Natural killer cell (primary cell): Measurements from ENCODE around the gene ASB14. TPM values are rescaled to one million over a fixed set of nuclear protein-coding genes. Genes with fewer than 3 reads are reported as not detected.

ENCODE experiments used
- ATAC-seq, 3 donors: fragments of 150-1000 bp in 2 of 3; fragments of 200-7000 bp in 1 of 3; cut with Tn5 transposase; 1 replicate in 1 of 3; 2 replicates in 2 of 3; pipeline ENCODE4 v1.10.0; 2021; ENCODE audit warnings: mild to moderate bottlenecking in 2 of 3, moderate library complexity in 2 of 3
- DNase-seq, 2 donors: peaks; one replicate each; pipeline versions ENCODE4 v3.0.0 to v3.0.0-alpha.2; 2013 to 2021; ENCODE audit warnings: mixed read lengths in 1 of 2
- H3K27ac ChIP-seq: one replicate; pipeline ENCODE4 v1.5.1; 2013; ENCODE audit warnings: mild to moderate bottlenecking, low read length
- H3K27me3 ChIP-seq: one replicate; pipeline ENCODE4 v1.6.1; 2013; ENCODE audit warnings: low read length; ENCODE audit not compliant: control insufficient read depth, insufficient read depth
- H3K36me3 ChIP-seq: one replicate; pipeline ENCODE4 v1.6.1; 2013; ENCODE audit warnings: low read length; ENCODE audit not compliant: control insufficient read depth, insufficient read depth
- H3K4me1 ChIP-seq: one replicate; pipeline ENCODE4 v1.6.1; 2013; ENCODE audit warnings: low read length; ENCODE audit not compliant: control insufficient read depth, insufficient read depth
- H3K4me3 ChIP-seq: one replicate; pipeline ENCODE4 v1.5.1; 2013; ENCODE audit warnings: low read length
- H3K9me3 ChIP-seq: one replicate; pipeline ENCODE4 v1.6.1; 2013; ENCODE audit warnings: low read length; ENCODE audit not compliant: control insufficient read depth, insufficient read depth
- H3K27ac Mint-ChIP-seq, 2 donors: one replicate each; pipeline ENCODE4 v1.8.0; 2022; ENCODE audit warnings: mild to moderate bottlenecking in 2 of 2, mixed read lengths in 2 of 2, moderate library complexity in 1 of 2
- H3K27me3 Mint-ChIP-seq, 2 donors: one replicate each; pipeline ENCODE4 v1.8.0; 2022; ENCODE audit warnings: low read depth in 2 of 2, mixed read lengths in 2 of 2
- H3K36me3 Mint-ChIP-seq: one replicate; pipeline ENCODE4 v1.8.0; 2022; ENCODE audit warnings: mixed read lengths
- H3K4me1 Mint-ChIP-seq, 2 donors: one replicate each; pipeline ENCODE4 v1.8.0; 2022; ENCODE audit warnings: mixed read lengths in 2 of 2
- H3K4me3 Mint-ChIP-seq: one replicate; pipeline ENCODE4 v1.8.0; 2022; ENCODE audit warnings: mild to moderate bottlenecking, moderate library complexity, mixed read lengths
- H3K9me3 Mint-ChIP-seq, 2 donors: one replicate each; pipeline ENCODE4 v1.8.0; 2022; ENCODE audit warnings: mixed read lengths in 2 of 2
- CTCF ChIP-seq: fragments of 200-600 bp; IDR thresholded peaks from one replicate; pipeline ENCODE4 v1.8.0; 2022; ENCODE audit warnings: antibody characterized with exemption
- WGBS: methylation state at CpG from one replicate; pipeline ENCODE4 v1.1.7; 2013; ENCODE audit warnings: missing lambda C conversion rate; ENCODE audit not compliant: insufficient coverage; 5-methylcytosine and 5-hydroxymethylcytosine counted together
- intact Hi-C: fragments of 100-400 bp; cut with micrococcal nuclease; formaldehyde crosslinking; loops from one replicate; pipeline ENCODE4 v1.14.2; 2022
- total RNA-seq, 4 donors: library from RNA; stranded (reverse); fragments of 120-200 nt in 1 of 4; gene quantifications; one replicate each; pipeline versions ENCODE4 v1.2.3 to v1.2.4, GENCODE V29; 2013 to 2022

The ASB14 gene
- total RNA-seq, 3 donors from 2014 or later (not counting 1 experiment from before 2014, with no cell fraction given), result not detected

- no peak overlapping the region for H3K4me3 ChIP-seq
- intact Hi-C loops, result no loop called here
- H3K4me1 ChIP-seq, result peaks cover 10% of the 10 kb centered on the region
- Mint-ChIP-seq H3K4me3 (no peak overlapping the region), H3K27me3 (no peaks in the 10 kb centered on the region), H3K36me3 (peaks cover 8% of the 10 kb centered on the region), H3K27ac (no peak overlapping the region), H3K9me3 (no peaks in the 10 kb centered on the region), H3K4me1 (peaks cover 12 to 13% of the 10 kb centered on the region in 2 donors)
- DNase-seq, result no peak
- no peaks in the 10 kb centered on the region for H3K27me3 ChIP-seq
- WGBS, result no CpG with 5 or more reads among the region's 2 CpGs
- H3K9me3 ChIP-seq, result no peaks in the 10 kb centered on the region
- ATAC-seq, result no peak
- H3K27ac ChIP-seq, result no peak overlapping the region
- TF ChIP-seq CTCF, result no peak
- peaks cover 12% of the 10 kb centered on the region for H3K36me3 ChIP-seq
Measured at GRCh38 chr3:57233799-57234198, 58.7 kb downstream of the ASB14 start.

- H3K27me3 Mint-ChIP-seq, result no peaks in the 10 kb centered on the region
- H3K4me3 ChIP-seq, result no peak overlapping the region
- H3K27me3 ChIP-seq, result no peaks in the 10 kb centered on the region
- peaks cover 25% of the 10 kb centered on the region in 2 donors for H3K4me1 Mint-ChIP-seq
- H3K4me3 Mint-ChIP-seq, result no peak overlapping the region
- H3K36me3 Mint-ChIP-seq, result no peaks in the 10 kb centered on the region
- H3K9me3 Mint-ChIP-seq, result no peaks in the 10 kb centered on the region
- H3K4me1 ChIP-seq, result peaks cover 15% of the 10 kb centered on the region
- TF ChIP-seq CTCF, result no peak
- H3K27ac Mint-ChIP-seq, result peak overlapping the region in 1 of 2 donors; percentile 85
- intact Hi-C loops, result no loop called here
- H3K27ac ChIP-seq, result no peak overlapping the region
- DNase-seq (no peak), ATAC-seq (no peak)
- no peaks in the 10 kb centered on the region for H3K9me3 ChIP-seq
- H3K36me3 ChIP-seq, result no peaks in the 10 kb centered on the region
- 95% methylated on average over 2 of the region's 2 CpGs for WGBS
Measured at GRCh38 chr3:57230006-57230405, 62.5 kb downstream of the ASB14 start.

- Mint-ChIP-seq H3K27ac (peak overlapping the region; percentile 75 to 85), H3K4me1 (peaks cover 21 to 25% of the 10 kb centered on the region in 2 donors), H3K4me3 (peak overlapping the region; percentile 92), H3K27me3 (no peaks in the 10 kb centered on the region), H3K36me3 (no peaks in the 10 kb centered on the region), H3K9me3 (no peaks in the 10 kb centered on the region)
- peak; percentile 49 to 66 (median 52) for ATAC-seq
- no peak for TF ChIP-seq CTCF
- DNase-seq, result peak; percentile 38 to 70
- intact Hi-C loops, result loop anchor here (2.0 to 5.0 kb wide), 3 partner anchors 369 to 531 kb away; partner anchors contain the start of genes ARF4 and ARHGEF3
- Histone ChIP-seq H3K36me3 (no peaks in the 10 kb centered on the region), H3K4me1 (peaks cover 12% of the 10 kb centered on the region), H3K9me3 (no peaks in the 10 kb centered on the region), H3K4me3 (peak overlapping the region; percentile 60), H3K27ac (peak overlapping the region; percentile 49), H3K27me3 (no peaks in the 10 kb centered on the region)
- under 1% methylated on average over 70 of the region's 70 CpGs for WGBS
Measured at GRCh38 chr3:57227930-57228751, 64.3 kb downstream of the ASB14 start.
